ENCODE results near the gene KRT17.
"Not testable (repeated sequence)": the region's sequence is repeated elsewhere in the genome, so short reads cannot be mapped to it uniquely, and the experiment has no call there.

The KRT17 gene

GRCh38 chr17:41647038-41647813 is 22.9 kb upstream of the KRT17 start:
- H3K9me3 ChIP-seq (ENCODE audit: severe bottlenecking), result no peaks in the 10 kb centered on the region
- H3K36me3 ChIP-seq, result no peaks in the 10 kb centered on the region
- TF ChIP-seq CTCF (IDR thresholded peaks at IDR 0.05; ENCODE audit: low read depth, low read length), result no peak
- H3K27me3 ChIP-seq (ENCODE audit: insufficient read depth, low read depth, severe bottlenecking), result no peaks in the 10 kb centered on the region
- H3K27ac ChIP-seq, result no peak overlapping the region
- no peak for DNase-seq
- H3K4me3 ChIP-seq (ENCODE audit: low read depth, low read length), result no peak overlapping the region

- no peak overlapping the region for H3K4me3 ChIP-seq (ENCODE audit: low read depth, low read length)
- H3K27ac ChIP-seq, result no peak overlapping the region
- no peak for DNase-seq
- H3K9me3 ChIP-seq (ENCODE audit: severe bottlenecking), result no peaks in the 10 kb centered on the region
- H3K27me3 ChIP-seq (ENCODE audit: insufficient read depth, low read depth, severe bottlenecking), result no peaks in the 10 kb centered on the region
- no peaks in the 10 kb centered on the region for H3K36me3 ChIP-seq
- TF ChIP-seq CTCF (IDR thresholded peaks at IDR 0.05; ENCODE audit: low read depth, low read length), result no peak
These were observed 18.1 kb upstream of the KRT17 start for GRCh38 chr17:41642252-41643156.

- not testable (repeated sequence) for H3K36me3 ChIP-seq; DNase-seq; H3K27ac ChIP-seq; H3K4me3 ChIP-seq (ENCODE audit: low read depth, low read length); H3K9me3 ChIP-seq (ENCODE audit: severe bottlenecking); H3K27me3 ChIP-seq (ENCODE audit: insufficient read depth, low read depth, severe bottlenecking)
These were observed 16.2 kb upstream of the KRT17 start for GRCh38 chr17:41640596-41640995.

- no peak overlapping the region for H3K27ac ChIP-seq
- no peaks in the 10 kb centered on the region for H3K27me3 ChIP-seq (ENCODE audit: insufficient read depth, low read depth, severe bottlenecking)
- no peak for DNase-seq
- H3K4me3 ChIP-seq (ENCODE audit: low read depth, low read length), result no peak overlapping the region
- no peaks in the 10 kb centered on the region for H3K36me3 ChIP-seq
- no peak for TF ChIP-seq CTCF (IDR thresholded peaks at IDR 0.05; ENCODE audit: low read depth, low read length)
- H3K9me3 ChIP-seq (ENCODE audit: severe bottlenecking), result no peaks in the 10 kb centered on the region
These were observed 15.4 kb upstream of the KRT17 start for GRCh38 chr17:41639492-41640473.

- no peak for DNase-seq
- Histone ChIP-seq H3K36me3 (no peaks in the 10 kb centered on the region), H3K27ac (no peak overlapping the region), H3K4me3 (ENCODE audit: low read depth, low read length) (no peak overlapping the region), H3K27me3 (ENCODE audit: insufficient read depth, low read depth, severe bottlenecking) (no peaks in the 10 kb centered on the region), H3K9me3 (ENCODE audit: severe bottlenecking) (no peaks in the 10 kb centered on the region)
- TF ChIP-seq CTCF (IDR thresholded peaks at IDR 0.05; ENCODE audit: low read depth, low read length), result no peak
These were observed 14.6 kb upstream of the KRT17 start for GRCh38 chr17:41638941-41639340.

Data from WERI-Rb-1 (cell line).